PC-9 (cell line): ENCODE results near the gene ZKSCAN4. TPM values are rescaled to one million over a fixed set of nuclear protein-coding genes. Genes with fewer than 3 reads are reported as not detected.

Experiments used
- BruUV-seq: library from RNA; stranded (reverse); fragments of 400-500 nt; replicated peaks from 2 replicates; lab custom pipeline; 2021; lab: Mats Ljungman, UMichigan
- CTCF ChIA-PET: fragments of 300-600 bp; sonication (Branson Sonifier 250); formaldehyde crosslinking; loops from one replicate; lab custom pipeline; 2022; ENCODE audit warnings: antibody characterized with exemption; lab: Charles Lee
- POLR2A ChIA-PET: fragments of 300-600 bp; sonication (Branson Sonifier 250); formaldehyde crosslinking; loops from one replicate; lab custom pipeline; 2022; ENCODE audit warnings: antibody characterized with exemption; ENCODE audit not compliant: unreplicated experiment; lab: Charles Lee
- DNase-seq, 2 experiments: peaks; one replicate each; pipeline versions ENCODE4 v3.0.0 to v3.0.0-alpha.2; 2015 to 2022; ENCODE audit warnings: mixed read lengths in 1 of 2
- H2AFZ ChIP-seq: fragments of 200-600 bp; sonication (generic); 2 replicates; pipeline ENCODE4 v1.8.1; 2017; ENCODE audit warnings: antibody characterized with exemption
- H3F3A ChIP-seq: fragments of 200-600 bp; sonication (generic); 2 replicates; pipeline ENCODE4 v1.8.1; 2017; ENCODE audit warnings: antibody characterized with exemption, mild to moderate bottlenecking, low read depth; ENCODE audit not compliant: insufficient read depth
- H3K27ac ChIP-seq: fragments of 200-600 bp; sonication (generic); 2 replicates; pipeline ENCODE4 v1.6.1; 2016; ENCODE audit warnings: mixed run types
- H3K27me3 ChIP-seq: fragments of 200-600 bp; sonication (generic); 2 replicates; pipeline ENCODE4 v1.6.1; 2016; ENCODE audit warnings: low read depth, mixed run types; ENCODE audit not compliant: insufficient read depth
- H3K36me3 ChIP-seq: fragments of 200-600 bp; sonication (generic); 2 replicates; pipeline ENCODE4 v1.6.1; 2016; ENCODE audit warnings: low read depth, mixed run types
- H3K4me1 ChIP-seq: fragments of 200-600 bp; sonication (generic); replicated peaks from 2 replicates; pipeline ENCODE4 v1.6.1; 2016; ENCODE audit warnings: mixed run types; ENCODE audit not compliant: insufficient read depth
- H3K4me2 ChIP-seq: fragments of 200-600 bp; sonication (generic); 2 replicates; pipeline ENCODE4 v1.6.1; 2017; ENCODE audit warnings: mixed run types
- H3K4me3 ChIP-seq: fragments of 200-600 bp; sonication (generic); 2 replicates; pipeline ENCODE4 v1.6.1; 2016; ENCODE audit warnings: mixed run types
- H3K79me2 ChIP-seq: fragments of 200-600 bp; sonication (generic); 2 replicates; pipeline ENCODE4 v1.6.1; 2017; ENCODE audit warnings: low read depth, mixed run types
- H3K9me2 ChIP-seq: fragments of 200-600 bp; sonication (generic); 2 replicates; pipeline ENCODE4 v1.8.1; 2017; ENCODE audit warnings: mild to moderate bottlenecking; ENCODE audit not compliant: insufficient read depth
- H3K9me3 ChIP-seq: fragments of 200-600 bp; sonication (generic); 2 replicates; pipeline ENCODE4 v1.8.1; 2016; ENCODE audit warnings: low read depth; ENCODE audit not compliant: insufficient read depth
- H4K20me1 ChIP-seq: fragments of 200-600 bp; sonication (generic); 2 replicates; pipeline ENCODE4 v1.8.1; 2017; ENCODE audit not compliant: insufficient read depth
- CTCF ChIP-seq: fragments of 200-600 bp; sonication (generic); conservative IDR thresholded peaks from 2 replicates; pipeline ENCODE4 v1.6.1; 2017; ENCODE audit warnings: mixed run types, antibody characterized with exemption, mild to moderate bottlenecking, moderate library complexity
- EZH2 ChIP-seq: fragments of 200-600 bp; sonication (generic); IDR thresholded peaks from 2 replicates; pipeline ENCODE4 v1.8.0; 2017; ENCODE audit warnings: antibody characterized with exemption, low read depth
- intact Hi-C: fragments of 100-400 bp; cut with micrococcal nuclease; formaldehyde crosslinking; loops from one replicate; pipeline ENCODE4 v1.10.0; 2022; ENCODE audit not compliant: unreplicated experiment
- total RNA-seq: library from RNA; stranded (reverse); gene quantifications from 2 replicates; pipeline ENCODE4 v1.2.3, GENCODE V29; 2021

The ZKSCAN4 gene
- total RNA-seq, 1 experiment from 2014 or later, result 6.7 TPM

DNA sequence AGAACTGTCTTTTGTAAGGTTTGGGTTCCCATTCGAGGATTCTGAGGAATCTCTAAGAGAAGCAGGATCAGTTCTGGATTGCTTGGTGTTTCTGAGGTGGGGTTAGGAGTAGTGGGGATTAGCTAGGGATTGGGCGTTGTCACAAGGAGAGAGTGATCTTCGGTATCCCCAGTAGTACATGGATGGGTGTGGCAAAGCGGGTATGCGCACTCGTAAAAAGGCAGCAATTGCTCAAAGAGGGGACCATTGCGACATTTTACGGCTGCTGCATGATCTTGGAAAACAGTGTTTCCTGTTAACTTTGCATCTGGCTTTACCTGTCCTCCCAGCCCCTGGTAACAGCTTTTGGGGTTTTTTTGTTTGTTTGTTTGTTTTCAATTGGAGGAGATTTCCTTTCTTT is 36.6 kb downstream of the ZKSCAN4 start:
- ChIA-PET CTCF (no interaction called here), POLR2A (no interaction called here)
- H3K79me2 ChIP-seq, result no peaks in the 10 kb centered on the region
- no peak for TF ChIP-seq CTCF
- no peak for TF ChIP-seq EZH2
- H3F3A ChIP-seq, result peaks cover 36% of the 10 kb centered on the region
- no peak overlapping the region for H3K27ac ChIP-seq
- no peak overlapping the region for H2AFZ ChIP-seq
- no peaks in the 10 kb centered on the region for H4K20me1 ChIP-seq
- no peaks in the 10 kb centered on the region for H3K9me3 ChIP-seq
- peaks cover 28% of the 10 kb centered on the region for H3K4me1 ChIP-seq
- H3K4me3 ChIP-seq, result no peak overlapping the region
- DNase-seq, result no peak
- H3K27me3 ChIP-seq, result no peaks in the 10 kb centered on the region
- intact Hi-C loops, result loop anchor here (10.0 kb wide), 1 partner anchor 369 kb away; a partner anchor contains a TSS
- no peaks in the 10 kb centered on the region for H3K9me2 ChIP-seq
- no peak overlapping the region for H3K4me2 ChIP-seq
- BruUV-seq, result no TSS peak
- no peaks in the 10 kb centered on the region for H3K36me3 ChIP-seq

- peak overlapping the region; percentile 64 for H3K4me3 ChIP-seq
- no peaks in the 10 kb centered on the region for H3K36me3 ChIP-seq
- H3K27me3 ChIP-seq, result no peaks in the 10 kb centered on the region
- peaks cover 32% of the 10 kb centered on the region for H3F3A ChIP-seq
- H3K27ac ChIP-seq, result no peak overlapping the region; the same call in 1 of the 2 replicates
- no peaks in the 10 kb centered on the region for H3K9me2 ChIP-seq
- no peak overlapping the region for H2AFZ ChIP-seq
- peak overlapping the region; percentile 87 for H3K4me2 ChIP-seq
- H3K9me3 ChIP-seq, result no peaks in the 10 kb centered on the region
- POLR2A ChIA-PET, result no interaction called here
- no peak for DNase-seq
- intact Hi-C loops, result loop anchor here (2.0 to 10.0 kb wide), 4 partner anchors 51 to 372 kb away; partner anchors contain the start of gene ZKSCAN8
- CTCF ChIA-PET, result no interaction called here
- H3K4me1 ChIP-seq, result peaks cover 21% of the 10 kb centered on the region
- no peak for TF ChIP-seq EZH2
- no peak for TF ChIP-seq CTCF
- H4K20me1 ChIP-seq, result no peaks in the 10 kb centered on the region
- H3K79me2 ChIP-seq, result no peaks in the 10 kb centered on the region
- no TSS peak for BruUV-seq
Observed at GRCh38 chr6:28213213-28213523, 38.9 kb downstream of the ZKSCAN4 start.

GRCh38 chr6:28212510-28213212 is 39.4 kb downstream of the ZKSCAN4 start:
- Histone ChIP-seq H3K27me3 (no peaks in the 10 kb centered on the region), H3K9me3 (no peaks in the 10 kb centered on the region), H3K4me1 (peaks cover 21% of the 10 kb centered on the region), H4K20me1 (no peaks in the 10 kb centered on the region), H2AFZ (peak overlapping the region; percentile 86), H3K36me3 (no peaks in the 10 kb centered on the region), H3K27ac (peak overlapping the region; percentile 70), H3F3A (peaks cover 32% of the 10 kb centered on the region), H3K9me2 (no peaks in the 10 kb centered on the region), H3K4me2 (peak overlapping the region; percentile 87), H3K79me2 (no peaks in the 10 kb centered on the region), H3K4me3 (peak overlapping the region; percentile 64)
- TSS peak; percentile 97 for BruUV-seq
- ChIA-PET POLR2A (no interaction called here), CTCF (no interaction called here)
- DNase-seq, result peak; percentile 84 to 93
- intact Hi-C loops, result loop anchor here (2.0 to 10.0 kb wide), 4 partner anchors 50 to 372 kb away; partner anchors contain the start of gene ZKSCAN8
- TF ChIP-seq CTCF (no peak), EZH2 (no peak)
